ENCODE measurements around the gene FAM185A. TPM values are rescaled to one million over a fixed set of nuclear protein-coding genes. Genes with fewer than 3 reads are reported as not detected.

The FAM185A gene
- total RNA-seq, 4 donors from 2014 or later: 19.8 to 35.8 (median 31.6) TPM

- 78 to 81% methylated on average over 2 of the region's 2 CpGs for WGBS, 2 donors
- no peak for DNase-seq
Measured at GRCh38 chr7:102841290-102841689, 92.5 kb downstream of the FAM185A start.

GRCh38 chr7:102842284-102842683, 93.5 kb downstream of the FAM185A start:
- Histone ChIP-seq H3K27ac (no peak overlapping the region), H3K9me3 (no peaks in the 10 kb centered on the region)
- TF ChIP-seq POLR2A (IDR thresholded peaks at IDR 0.05) (no peak), CTCF (IDR thresholded peaks at IDR 0.05) (no peak)

More at GRCh38 chr7:102841290-102841689, 92.5 kb downstream of the FAM185A start:
- TF ChIP-seq POLR2A (IDR thresholded peaks at IDR 0.05) (no peak), CTCF (IDR thresholded peaks at IDR 0.05) (no peak)
- no peaks in the 10 kb centered on the region for H3K4me1 ChIP-seq
- no peak overlapping the region for H3K4me3 ChIP-seq (replicated peaks in 1 of 3)
- H3K27ac ChIP-seq: no peak overlapping the region
- intact Hi-C loops (cut with DNase I): no loop called here
- no peaks in the 10 kb centered on the region for H3K9me3 ChIP-seq
- H3K27me3 ChIP-seq: no peaks in the 10 kb centered on the region
- no peaks in the 10 kb centered on the region for H3K36me3 ChIP-seq

GRCh38 chr7:102843850-102844249, 95.1 kb downstream of the FAM185A start:
- no peak overlapping the region for H3K4me3 ChIP-seq (replicated peaks in 1 of 3)
- no peaks in the 10 kb centered on the region for H3K4me1 ChIP-seq
- no peak overlapping the region for H3K27ac ChIP-seq
- H3K9me3 ChIP-seq: no peaks in the 10 kb centered on the region
- TF ChIP-seq CTCF (IDR thresholded peaks at IDR 0.05) (no peak), POLR2A (IDR thresholded peaks at IDR 0.05) (no peak)
- WGBS, 2 donors: 93 to 96% methylated on average over 3 of the region's 3 CpGs
- H3K27me3 ChIP-seq: no peaks in the 10 kb centered on the region
- H3K36me3 ChIP-seq: no peaks in the 10 kb centered on the region
- DNase-seq: no peak
- intact Hi-C loops (cut with DNase I): no loop called here

More at GRCh38 chr7:102842284-102842683, 93.5 kb downstream of the FAM185A start:
- no peak for DNase-seq
- Histone ChIP-seq H3K4me3 (replicated peaks in 1 of 3) (no peak overlapping the region), H3K4me1 (no peaks in the 10 kb centered on the region), H3K27me3 (no peaks in the 10 kb centered on the region), H3K36me3 (no peaks in the 10 kb centered on the region)
- intact Hi-C loops (cut with DNase I): no loop called here

GRCh38 chr7:102845346-102845745, 96.5 kb downstream of the FAM185A start:
- intact Hi-C loops (cut with DNase I): no loop called here
- Histone ChIP-seq H3K4me1 (no peaks in the 10 kb centered on the region), H3K4me3 (replicated peaks in 1 of 3) (no peak overlapping the region), H3K27ac (no peak overlapping the region), H3K36me3 (no peaks in the 10 kb centered on the region), H3K9me3 (no peaks in the 10 kb centered on the region), H3K27me3 (no peaks in the 10 kb centered on the region)
- 94 to 95% methylated on average over 2 of the region's 2 CpGs for WGBS, 2 donors
- no peak for DNase-seq
- no peak for TF ChIP-seq POLR2A (IDR thresholded peaks at IDR 0.05)
- no peak for TF ChIP-seq CTCF (IDR thresholded peaks at IDR 0.05)

- TF ChIP-seq CTCF (IDR thresholded peaks at IDR 0.05) (no peak), POLR2A (IDR thresholded peaks at IDR 0.05) (no peak)
- H3K4me1 ChIP-seq: no peaks in the 10 kb centered on the region
- H3K27ac ChIP-seq: no peak overlapping the region
- H3K27me3 ChIP-seq: no peaks in the 10 kb centered on the region
- WGBS, 2 donors: 79 to 82% methylated on average over 5 of the region's 5 CpGs
- no peaks in the 10 kb centered on the region for H3K36me3 ChIP-seq
- intact Hi-C loops (cut with DNase I): no loop called here
- no peak overlapping the region for H3K4me3 ChIP-seq (replicated peaks in 1 of 3)
- no peaks in the 10 kb centered on the region for H3K9me3 ChIP-seq
- no peak for DNase-seq
Measured at GRCh38 chr7:102849079-102849478, 100.3 kb downstream of the FAM185A start.
